HG03442 (cell line): Measurements from ENCODE around the gene MARK1.
A peak's percentile ranks its signal among the peaks of the same experiment; 100 is the strongest.

Experiments used
- ATAC-seq: cut with Tn5 transposase; IDR thresholded peaks from one replicate; pipeline ENCODE4 v1.9.1; 2021; ENCODE audit warnings: mild to moderate bottlenecking, moderate library complexity; ENCODE audit not compliant: unreplicated experiment

The MARK1 gene

GRCh38 chr1:220528679-220529501, 954 bp downstream of the MARK1 start:
- ATAC-seq: peak; percentile 2

GRCh38 chr1:220529521-220530020, 1.6 kb downstream of the MARK1 start:
- ATAC-seq: no peak

GRCh38 chr1:220533504-220534109, 5.7 kb downstream of the MARK1 start:
- no peak for ATAC-seq

DNA sequence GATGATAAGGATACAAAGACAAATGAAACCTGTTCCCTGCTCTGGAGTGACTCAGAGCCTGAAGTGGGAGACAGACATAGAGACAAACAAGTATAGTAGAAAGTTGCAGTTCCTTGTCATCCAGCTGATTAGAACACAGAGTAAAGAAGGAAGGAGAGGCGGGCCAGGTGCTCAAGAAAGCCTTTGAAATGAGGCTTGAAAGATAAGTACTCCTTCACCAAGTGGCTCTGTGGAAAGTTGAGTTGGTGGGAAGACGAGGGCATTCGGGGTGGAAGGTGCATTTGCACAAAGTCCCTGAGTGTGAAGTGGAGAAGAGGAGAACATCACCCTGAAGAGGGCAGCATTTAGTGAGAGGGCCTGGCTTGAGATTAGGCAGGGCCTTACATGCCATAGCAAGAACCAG, 17.0 kb downstream of the MARK1 start:
- no peak for ATAC-seq

- ATAC-seq: no peak
These were observed 23.0 kb downstream of the MARK1 start for GRCh38 chr1:220550811-220551399.

DNA sequence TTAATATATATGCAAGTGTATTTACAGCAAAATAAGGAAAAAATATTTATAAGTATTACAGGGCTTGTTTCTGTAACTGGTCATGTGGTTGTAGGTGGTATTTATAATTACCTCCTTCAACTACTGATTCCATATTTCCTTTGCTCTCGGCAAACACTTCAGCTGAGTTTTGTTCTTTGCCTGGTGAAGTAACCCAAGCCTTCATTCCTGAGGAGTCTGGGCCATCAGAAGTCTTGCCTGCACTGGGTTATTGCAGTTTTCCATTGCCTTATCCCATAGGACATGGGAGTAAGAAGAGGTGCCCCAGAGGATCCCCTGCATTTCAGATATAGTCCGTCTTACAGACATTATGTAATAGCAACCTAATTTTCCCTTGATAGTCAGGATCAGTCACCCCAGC, 23.8 kb downstream of the MARK1 start:
- ATAC-seq: no peak

DNA sequence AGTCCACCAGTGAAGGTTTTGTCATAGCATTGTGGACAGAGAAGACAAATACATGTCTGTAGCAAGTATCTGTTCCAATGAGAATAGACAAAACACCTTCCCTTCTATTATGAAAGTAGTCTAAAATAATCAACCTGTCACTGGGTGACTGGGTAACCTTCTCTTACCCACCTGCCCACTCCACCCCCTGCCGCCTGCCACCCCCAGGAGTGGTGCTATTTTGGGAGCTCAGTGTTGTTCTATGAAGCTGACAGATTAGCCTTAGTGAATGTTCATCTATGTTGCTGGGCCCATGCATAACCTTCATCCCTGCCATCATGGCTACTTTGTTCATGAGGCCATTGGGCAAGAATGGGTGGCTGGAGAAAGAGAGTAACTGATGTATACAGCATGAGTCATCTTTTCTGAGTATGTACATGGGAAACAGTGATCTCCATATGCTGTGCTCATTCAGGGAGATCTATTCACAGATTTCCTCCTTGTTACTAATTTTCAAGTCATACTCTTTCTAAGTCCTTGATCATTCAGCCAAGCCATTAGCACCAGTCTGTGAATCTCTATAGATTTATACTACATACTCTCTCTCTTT, 24.8 kb downstream of the MARK1 start:
- ATAC-seq: no peak

DNA sequence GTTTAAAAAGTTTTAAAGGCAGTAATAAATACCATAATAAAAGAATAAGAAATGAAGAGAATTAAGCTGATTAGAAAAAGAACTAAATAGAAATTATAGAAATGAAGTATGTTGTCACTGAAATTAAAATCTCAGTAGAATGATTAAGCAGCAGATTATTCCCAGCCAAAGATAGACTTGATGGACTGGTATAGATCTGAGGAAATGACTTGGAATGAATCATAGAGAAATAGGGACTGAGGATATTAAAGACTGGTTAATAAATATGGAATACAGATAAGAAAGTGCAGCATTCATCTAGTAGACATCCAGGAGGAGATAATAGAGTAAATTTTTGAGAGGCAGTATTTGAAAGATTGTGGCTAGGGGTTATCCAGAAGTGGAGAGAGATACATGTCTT, 28.7 kb downstream of the MARK1 start:
- ATAC-seq: no peak

DNA sequence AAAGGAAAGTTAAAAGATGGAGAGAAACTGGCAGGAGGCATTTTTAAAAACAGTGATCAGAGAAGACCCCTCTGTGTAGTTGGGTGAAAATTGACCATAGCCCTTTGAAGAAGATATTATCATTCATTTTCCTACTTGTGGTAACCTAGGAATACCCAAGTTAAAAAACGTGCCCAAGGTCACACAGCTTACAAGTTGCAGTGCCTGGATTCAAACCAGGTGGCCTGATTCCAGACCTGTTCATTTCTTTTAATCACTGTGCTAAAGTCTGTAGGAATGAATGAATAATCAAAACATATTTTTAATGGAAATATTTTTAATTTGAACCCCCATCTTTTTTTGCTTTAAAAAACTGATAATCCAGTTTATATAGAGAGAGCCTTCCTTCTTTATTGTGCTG, 35.6 kb downstream of the MARK1 start:
- ATAC-seq: no peak

GRCh38 chr1:220564216-220564615, 36.3 kb downstream of the MARK1 start:
- ATAC-seq: no peak

DNA sequence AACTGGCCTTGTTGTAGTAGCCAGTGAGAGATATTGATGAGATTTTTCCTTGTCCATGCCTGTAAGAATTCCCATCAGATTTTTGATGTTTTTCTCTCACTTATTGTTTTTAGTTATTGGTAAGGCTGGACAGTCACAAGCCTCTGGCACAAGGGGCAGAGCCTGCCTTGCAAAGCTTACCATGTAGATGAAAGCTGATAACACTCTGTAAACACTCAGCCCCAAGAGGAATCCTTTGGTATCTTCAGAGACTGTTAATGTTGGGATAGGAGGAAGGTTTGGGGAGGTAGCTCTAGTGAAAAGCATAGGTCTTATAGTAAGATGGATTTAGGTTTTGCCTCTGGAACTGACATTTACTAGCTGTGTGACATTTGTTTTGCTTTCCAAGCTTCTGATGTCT, 37.7 kb downstream of the MARK1 start:
- no peak for ATAC-seq

DNA sequence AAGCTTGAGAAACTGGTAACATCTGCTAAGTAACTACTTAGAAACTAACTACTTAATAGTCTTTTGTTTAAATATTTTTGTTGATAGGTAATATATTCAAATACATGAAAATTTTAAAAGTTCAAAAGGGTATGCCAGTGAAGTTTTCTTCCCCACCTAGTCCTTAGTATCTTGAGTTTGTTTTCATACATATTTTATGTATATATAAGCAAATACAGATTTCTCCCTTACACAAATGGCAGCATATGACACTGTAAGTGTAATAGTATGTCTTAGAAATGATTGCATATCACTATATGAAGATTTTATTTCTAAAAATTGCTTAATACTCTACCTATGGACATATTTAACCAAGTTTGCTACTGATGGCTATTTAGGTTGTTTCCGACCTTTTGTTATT, 38.9 kb downstream of the MARK1 start:
- ATAC-seq: no peak

GRCh38 chr1:220572416-220572815, 44.5 kb downstream of the MARK1 start:
- ATAC-seq: no peak

DNA sequence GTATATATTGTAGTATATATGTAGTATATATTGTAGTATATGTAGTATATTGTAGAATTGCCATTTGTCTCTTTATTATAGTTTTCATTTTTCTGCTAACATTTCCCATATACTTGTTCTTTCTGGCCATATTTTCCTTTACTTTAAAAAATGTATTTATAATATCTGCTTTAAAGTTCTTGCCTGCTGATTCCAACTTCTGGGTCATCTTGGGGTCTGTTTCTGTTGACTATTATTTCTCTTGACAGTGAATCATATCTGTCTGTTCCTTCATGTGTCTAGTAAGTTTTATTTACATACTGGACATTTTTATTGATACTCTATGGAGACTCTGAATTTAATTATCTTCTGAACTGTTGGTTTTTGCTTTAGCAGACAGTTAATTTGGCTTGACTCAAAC, 45.9 kb downstream of the MARK1 start:
- no peak for ATAC-seq

GRCh38 chr1:220575718-220576497, 48.0 kb downstream of the MARK1 start:
- no peak for ATAC-seq

DNA sequence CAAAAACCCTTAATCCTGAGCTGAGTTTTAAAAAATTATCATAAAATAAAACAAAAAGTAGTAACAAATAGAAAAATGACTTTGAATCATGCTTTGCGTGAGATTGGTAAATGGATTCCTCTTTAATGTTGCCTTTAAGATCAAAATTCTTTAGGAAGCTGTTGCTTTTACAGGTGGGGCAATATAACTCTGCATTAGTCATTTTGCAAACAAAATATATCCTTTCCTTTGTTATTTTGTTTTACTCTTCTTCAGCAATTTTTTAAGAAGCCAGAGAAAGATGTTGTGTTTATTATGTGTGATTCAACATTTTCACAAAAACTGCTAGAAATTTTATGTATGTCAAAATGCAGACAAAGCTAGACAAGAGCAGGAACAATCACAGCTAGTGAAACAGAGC, 50.0 kb downstream of the MARK1 start:
- ATAC-seq: no peak

GRCh38 chr1:220579317-220579716, 51.4 kb downstream of the MARK1 start:
- no peak for ATAC-seq

DNA sequence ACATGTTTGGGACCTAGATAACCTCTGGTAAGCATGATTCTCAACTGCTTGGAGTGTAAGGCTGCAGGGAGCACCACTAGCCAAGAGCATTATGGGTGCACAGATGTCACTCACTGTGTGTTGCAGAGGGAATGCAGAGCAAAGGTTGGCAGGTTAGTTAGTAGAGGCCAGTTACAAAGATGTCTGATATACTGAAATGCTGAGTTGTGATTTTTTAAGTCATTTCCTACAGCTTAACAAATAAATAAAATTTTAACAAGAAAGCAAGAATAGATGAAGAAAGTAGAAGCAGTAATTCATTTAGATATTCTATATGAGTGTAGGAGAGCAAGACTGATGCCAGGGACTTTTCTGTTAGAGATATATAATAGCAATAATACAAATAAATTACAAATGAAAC, 64.8 kb downstream of the MARK1 start:
- ATAC-seq: no peak

GRCh38 chr1:220594356-220594755, 66.4 kb downstream of the MARK1 start:
- no peak for ATAC-seq

GRCh38 chr1:220595179-220595578, 67.2 kb downstream of the MARK1 start:
- no peak for ATAC-seq

DNA sequence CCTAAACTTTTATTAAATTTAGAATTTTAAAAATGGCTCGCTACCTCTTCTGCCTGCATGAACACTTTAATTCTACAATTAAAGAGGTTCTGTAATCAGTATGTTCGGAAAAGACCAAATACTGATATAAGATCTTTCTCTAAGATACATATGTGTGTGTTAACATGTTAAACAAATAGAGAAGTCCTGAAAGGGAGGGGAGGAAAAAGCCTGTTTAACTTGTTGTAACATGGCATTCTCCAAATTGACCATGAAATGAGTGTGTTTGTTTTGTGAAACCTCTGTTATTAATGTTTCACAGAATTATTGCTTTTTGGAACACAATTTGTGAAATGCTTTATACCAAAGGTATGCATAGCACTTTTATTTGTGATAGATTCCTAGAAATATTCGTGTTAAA, 77.0 kb downstream of the MARK1 start:
- ATAC-seq: no peak
